Naive thymus-derived CD4-positive, alpha-beta T cell (primary cell): ENCODE measurements around the gene TMC1. TPM values are rescaled to one million over a fixed set of nuclear protein-coding genes. Genes with fewer than 3 reads are reported as not detected.
A peak's percentile ranks its signal among the peaks of the same experiment; 100 is the strongest.

Source experiments
- ATAC-seq: fragments of 150-1000 bp; cut with Tn5 transposase; 2 replicates; pipeline ENCODE4 v1.10.0; 2021; ENCODE audit warnings: mild to moderate bottlenecking, moderate library complexity
- CTCF ChIA-PET: fragments of 350-600 bp; sonication (Branson Sonifier 250); formaldehyde crosslinking; loops from one replicate; lab custom pipeline; 2021; ENCODE audit warnings: antibody characterized with exemption; lab: Charles Lee
- POLR2A ChIA-PET: fragments of 350-600 bp; sonication (Branson Sonifier 250); formaldehyde crosslinking; loops from one replicate; lab custom pipeline; 2021; ENCODE audit warnings: antibody characterized with exemption, inconsistent platforms; lab: Charles Lee
- DNase-seq, 9 donors: peaks; one replicate each; pipeline versions ENCODE4 v3.0.0 to v3.0.0-alpha.2; 2020 to 2022; ENCODE audit warnings: mixed read lengths in 1 of 9
- H3K27ac ChIP-seq: one replicate; pipeline ENCODE4 v1.7.0; 2013; ENCODE audit warnings: mild to moderate bottlenecking, low read depth, low read length, moderate library complexity
- H3K27me3 ChIP-seq, 2 donors: one replicate each; pipeline ENCODE4 v1.7.0; 2013; ENCODE audit warnings: low read length in 2 of 2, mild to moderate bottlenecking in 2 of 2, moderate library complexity in 2 of 2; ENCODE audit not compliant: control insufficient read depth in 2 of 2, insufficient read depth in 2 of 2
- H3K36me3 ChIP-seq, 3 experiments: 1 replicate in 2 of 3; 2 replicates in 1 of 3; pipeline ENCODE4 v1.7.0; 2013; ENCODE audit warnings: low read length in 3 of 3, mild to moderate bottlenecking in 3 of 3, moderate library complexity in 1 of 3; ENCODE audit not compliant: insufficient read depth in 3 of 3, control insufficient read depth in 2 of 3
- H3K4me1 ChIP-seq, 2 donors: one replicate each; pipeline ENCODE4 v1.7.0; 2013; ENCODE audit warnings: low read length in 2 of 2, mild to moderate bottlenecking in 2 of 2, moderate library complexity in 1 of 2; ENCODE audit not compliant: control insufficient read depth in 2 of 2, insufficient read depth in 2 of 2
- H3K4me3 ChIP-seq: 2 replicates; pipeline ENCODE4 v1.7.0; 2013; ENCODE audit warnings: mild to moderate bottlenecking, low read length
- H3K9me3 ChIP-seq, 3 experiments: 1 replicate in 2 of 3; 2 replicates in 1 of 3; pipeline ENCODE4 v1.7.0; 2013; ENCODE audit warnings: low read length in 3 of 3; ENCODE audit not compliant: control insufficient read depth in 2 of 3
- H3K27ac Mint-ChIP-seq, 9 donors: one replicate each; pipeline ENCODE4 v1.8.0; 2020 to 2022; ENCODE audit warnings: mixed read lengths in 9 of 9, mild to moderate bottlenecking in 8 of 9, moderate library complexity in 5 of 9, inconsistent platforms in 2 of 9
- H3K27me3 Mint-ChIP-seq, 5 donors: one replicate each; pipeline ENCODE4 v1.8.0; 2021 to 2022; ENCODE audit warnings: mixed read lengths in 5 of 5, mild to moderate bottlenecking in 1 of 5
- H3K36me3 Mint-ChIP-seq, 5 donors: one replicate each; pipeline ENCODE4 v1.8.0; 2020 to 2022; ENCODE audit warnings: mixed read lengths in 5 of 5, mild to moderate bottlenecking in 3 of 5, inconsistent platforms in 1 of 5
- H3K4me1 Mint-ChIP-seq, 7 donors: one replicate each; pipeline ENCODE4 v1.8.0; 2020 to 2022; ENCODE audit warnings: mixed read lengths in 7 of 7, mild to moderate bottlenecking in 3 of 7, inconsistent platforms in 1 of 7
- H3K4me3 Mint-ChIP-seq, 10 donors: one replicate each; pipeline ENCODE4 v1.8.0; 2020 to 2022; ENCODE audit warnings: mild to moderate bottlenecking in 10 of 10, mixed read lengths in 10 of 10, moderate library complexity in 6 of 10, inconsistent platforms in 2 of 10
- H3K9me3 Mint-ChIP-seq, 11 donors: one replicate each; pipeline ENCODE4 v1.8.0; 2020 to 2022; ENCODE audit warnings: mixed read lengths in 11 of 11, mild to moderate bottlenecking in 4 of 11, inconsistent platforms in 1 of 11, moderate library complexity in 1 of 11
- intact Hi-C, 2 donors: fragments of 100-400 bp; cut with micrococcal nuclease; formaldehyde crosslinking; loops; one replicate each; pipeline ENCODE4 v1.15.1; 2023
- polyA plus RNA-seq, 2 donors: library from polyadenylated mRNA; unstranded; fragments of 300-500 nt; fragmentation: Illumina TruSeq; gene quantifications; one replicate each; pipeline ENCODE4 v1.2.3, GENCODE V29; 2021
- total RNA-seq, 6 experiments: library from RNA in 5 of 6; stranded (reverse) in 5 of 6; gene quantifications; 1 replicate in 5 of 6; 2 replicates in 1 of 6; pipeline ENCODE4 v1.2.3 and lab custom pipeline; 2021 to 2026

TMC1 gene
- total and polyA plus RNA-seq, 7 experiments from 2014 or later, result not detected

GRCh38 chr9:72696511-72696910 lies 175.1 kb downstream of the TMC1 start:
- ATAC-seq (no peak), DNase-seq (no peak)
- Histone ChIP-seq H3K27me3 (no peaks in the 10 kb centered on the region), H3K4me3 (no peak overlapping the region), H3K4me1 (no peaks in the 10 kb centered on the region), H3K9me3 (no peaks in the 10 kb centered on the region), H3K36me3 (no peaks in the 10 kb centered on the region), H3K27ac (no peak overlapping the region)
- H3K36me3 Mint-ChIP-seq, result no peaks in the 10 kb centered on the region
- intact Hi-C loops, result no loop called here
- peaks cover 3 to 29% (median 14%) of the 10 kb centered on the region in 5 donors for H3K27me3 Mint-ChIP-seq
- H3K9me3 Mint-ChIP-seq, result peaks cover 0 to 2% (median 0%) of the 10 kb centered on the region in 11 donors
- ChIA-PET CTCF (no interaction called here), POLR2A (no interaction called here)
- H3K27ac Mint-ChIP-seq, result no peak overlapping the region
- H3K4me3 Mint-ChIP-seq, result no peak overlapping the region
- no peaks in the 10 kb centered on the region for H3K4me1 Mint-ChIP-seq

- intact Hi-C loops, result no loop called here
- CTCF ChIA-PET, result no interaction called here
- no peaks in the 10 kb centered on the region for H3K36me3 Mint-ChIP-seq
Measured at GRCh38 chr9:72701510-72701909, 180.1 kb downstream of the TMC1 start.

DNA sequence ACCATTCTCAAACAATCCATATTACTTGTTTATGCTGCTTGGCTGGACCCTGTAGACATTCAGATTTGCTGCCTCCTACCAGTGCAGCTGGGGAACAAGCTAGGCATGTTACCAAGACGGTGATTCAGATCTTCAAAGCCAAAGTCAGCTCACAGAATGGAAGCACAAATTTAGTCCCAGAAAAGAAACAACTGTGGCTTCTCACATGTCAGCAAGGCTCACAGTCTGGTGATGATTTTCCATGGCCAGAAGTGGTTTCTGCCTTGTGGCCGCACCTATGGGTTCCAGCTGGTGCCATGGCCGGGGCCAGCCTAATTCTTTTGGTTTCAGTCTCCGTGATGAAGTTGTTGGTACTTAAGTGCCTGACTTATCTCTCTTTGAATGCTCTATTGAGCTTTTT lies 182.2 kb downstream of the TMC1 start:
- intact Hi-C loops, result no loop called here
- H3K27me3 ChIP-seq, result no peaks in the 10 kb centered on the region
- ChIA-PET CTCF (no interaction called here), POLR2A (interaction anchor here (0.6 kb wide), 1 partner anchor 14 kb away, joined by 3 read pairs; no protein-coding TSS in a partner anchor)
- no peaks in the 10 kb centered on the region for H3K4me1 ChIP-seq
- H3K9me3 ChIP-seq, result no peaks in the 10 kb centered on the region
- no peaks in the 10 kb centered on the region for H3K36me3 ChIP-seq
- peaks cover 0 to 3% (median 0%) of the 10 kb centered on the region in 11 donors for H3K9me3 Mint-ChIP-seq
- no peak overlapping the region for H3K4me3 ChIP-seq
- no peak overlapping the region for H3K27ac Mint-ChIP-seq
- no peaks in the 10 kb centered on the region for H3K36me3 Mint-ChIP-seq
- no peak overlapping the region for H3K27ac ChIP-seq
- H3K27me3 Mint-ChIP-seq, result peaks cover 0 to 6% (median 0%) of the 10 kb centered on the region in 5 donors
- ATAC-seq (no peak), DNase-seq (no peak)
- H3K4me3 Mint-ChIP-seq, result no peak overlapping the region
- H3K4me1 Mint-ChIP-seq, result peaks cover 0 to 1% (median 0%) of the 10 kb centered on the region in 7 donors

More at GRCh38 chr9:72701510-72701909, 180.1 kb downstream of the TMC1 start:
- no peak overlapping the region for H3K27ac ChIP-seq
- Mint-ChIP-seq H3K4me3 (no peak overlapping the region), H3K27me3 (peaks cover 0 to 10% (median 4%) of the 10 kb centered on the region in 5 donors), H3K27ac (no peak overlapping the region), H3K9me3 (no peaks in the 10 kb centered on the region), H3K4me1 (peaks cover 0 to 1% (median 0%) of the 10 kb centered on the region in 7 donors)
- POLR2A ChIA-PET, result no interaction called here
- no peaks in the 10 kb centered on the region for H3K9me3 ChIP-seq
- no peaks in the 10 kb centered on the region for H3K27me3 ChIP-seq
- no peak overlapping the region for H3K4me3 ChIP-seq
- DNase-seq, result no peak
- ATAC-seq, result no peak
- H3K36me3 ChIP-seq, result no peaks in the 10 kb centered on the region
- H3K4me1 ChIP-seq, result no peaks in the 10 kb centered on the region

DNA sequence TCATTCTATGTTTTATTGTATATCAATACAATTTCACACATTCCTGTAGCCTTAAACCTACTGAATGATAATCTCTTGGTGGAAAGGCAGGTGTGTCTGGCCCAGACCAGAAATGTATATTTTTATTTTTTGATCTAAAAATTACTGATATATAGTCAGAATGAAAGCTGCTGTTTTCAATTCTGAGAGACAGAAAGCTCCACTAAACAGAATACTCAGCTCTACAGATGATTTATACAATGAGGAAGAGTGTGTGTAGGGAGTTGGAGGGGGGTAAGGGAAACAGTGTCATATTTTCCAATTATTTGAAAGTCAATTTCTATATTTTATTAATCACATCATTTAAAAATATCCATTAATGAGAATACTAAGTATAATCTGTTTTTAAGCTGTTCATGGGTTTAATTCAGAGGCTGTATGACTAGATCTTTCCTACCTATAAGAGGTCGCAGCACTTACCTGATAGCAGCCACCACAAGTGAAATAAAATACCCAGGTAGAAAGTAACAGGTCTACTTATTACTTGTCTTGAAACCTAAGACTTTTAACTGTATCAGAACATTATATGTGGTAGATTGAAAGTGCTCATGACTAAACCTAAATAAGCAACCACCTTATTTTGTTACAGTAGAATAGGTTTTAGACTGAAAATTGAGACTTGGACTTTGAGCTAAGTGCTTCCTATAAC lies 183.4 kb downstream of the TMC1 start:
- ATAC-seq, result no peak
- no peak for DNase-seq
- Histone ChIP-seq H3K36me3 (no peaks in the 10 kb centered on the region), H3K4me3 (no peak overlapping the region), H3K4me1 (no peaks in the 10 kb centered on the region), H3K27me3 (no peaks in the 10 kb centered on the region), H3K27ac (no peak overlapping the region), H3K9me3 (no peaks in the 10 kb centered on the region)
- Mint-ChIP-seq H3K4me3 (no peak overlapping the region), H3K27ac (no peak overlapping the region), H3K9me3 (peaks cover 0 to 5% (median 0%) of the 10 kb centered on the region in 11 donors), H3K36me3 (no peaks in the 10 kb centered on the region), H3K4me1 (peaks cover 0 to 1% (median 0%) of the 10 kb centered on the region in 7 donors), H3K27me3 (peaks cover 0 to 3% (median 0%) of the 10 kb centered on the region in 5 donors)
- ChIA-PET POLR2A (no interaction called here), CTCF (no interaction called here)
- intact Hi-C loops, result no loop called here

- H3K27me3 Mint-ChIP-seq, result peaks cover 0 to 25% (median 21%) of the 10 kb centered on the region in 5 donors
- Histone ChIP-seq H3K36me3 (no peaks in the 10 kb centered on the region), H3K27ac (no peak overlapping the region), H3K9me3 (no peaks in the 10 kb centered on the region), H3K4me3 (no peak overlapping the region), H3K27me3 (no peaks in the 10 kb centered on the region), H3K4me1 (no peaks in the 10 kb centered on the region)
- peak overlapping the region in 1 of 9 donors; percentile 6 for H3K27ac Mint-ChIP-seq
- POLR2A ChIA-PET, result no interaction called here
- no peak overlapping the region for H3K4me3 Mint-ChIP-seq
- DNase-seq (no peak), ATAC-seq (no peak)
- intact Hi-C loops, result no loop called here
- H3K9me3 Mint-ChIP-seq, result peaks cover 0 to 3% (median 0%) of the 10 kb centered on the region in 11 donors
- no peaks in the 10 kb centered on the region for H3K4me1 Mint-ChIP-seq
- H3K36me3 Mint-ChIP-seq, result no peaks in the 10 kb centered on the region
- CTCF ChIA-PET, result no interaction called here
Measured at GRCh38 chr9:72718503-72718902, 197.1 kb downstream of the TMC1 start.

DNA sequence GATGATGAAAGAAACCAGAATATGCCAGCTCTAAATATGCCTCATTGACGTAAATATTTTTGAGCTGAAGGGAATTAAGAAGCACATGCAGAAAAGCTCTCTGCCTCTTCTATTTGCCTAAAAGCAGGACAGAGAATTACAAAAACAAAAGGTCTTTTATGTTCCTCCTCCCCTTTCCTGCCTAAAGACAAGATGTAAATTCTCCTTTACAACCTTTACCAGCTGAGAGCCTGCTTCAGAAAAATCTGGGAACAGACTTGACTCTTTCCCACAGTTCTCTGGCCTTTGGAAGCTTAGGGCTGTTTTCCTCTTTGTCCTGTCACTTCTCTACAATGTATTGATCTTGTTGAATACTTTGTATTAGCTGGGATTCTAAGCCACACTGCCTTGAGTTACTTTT lies 199.7 kb downstream of the TMC1 start:
- Histone ChIP-seq H3K27ac (no peak overlapping the region), H3K4me3 (no peak overlapping the region), H3K9me3 (no peaks in the 10 kb centered on the region), H3K27me3 (no peaks in the 10 kb centered on the region), H3K36me3 (no peaks in the 10 kb centered on the region), H3K4me1 (no peaks in the 10 kb centered on the region)
- DNase-seq (no peak), ATAC-seq (no peak)
- no peaks in the 10 kb centered on the region for H3K4me1 Mint-ChIP-seq
- H3K4me3 Mint-ChIP-seq, result no peak overlapping the region
- ChIA-PET POLR2A (no interaction called here), CTCF (no interaction called here)
- H3K27me3 Mint-ChIP-seq, result peaks cover 0 to 21% (median 14%) of the 10 kb centered on the region in 5 donors
- peaks cover 0 to 1% (median 0%) of the 10 kb centered on the region in 11 donors for H3K9me3 Mint-ChIP-seq
- intact Hi-C loops, result no loop called here
- no peaks in the 10 kb centered on the region for H3K36me3 Mint-ChIP-seq
- H3K27ac Mint-ChIP-seq, result no peak overlapping the region

DNA sequence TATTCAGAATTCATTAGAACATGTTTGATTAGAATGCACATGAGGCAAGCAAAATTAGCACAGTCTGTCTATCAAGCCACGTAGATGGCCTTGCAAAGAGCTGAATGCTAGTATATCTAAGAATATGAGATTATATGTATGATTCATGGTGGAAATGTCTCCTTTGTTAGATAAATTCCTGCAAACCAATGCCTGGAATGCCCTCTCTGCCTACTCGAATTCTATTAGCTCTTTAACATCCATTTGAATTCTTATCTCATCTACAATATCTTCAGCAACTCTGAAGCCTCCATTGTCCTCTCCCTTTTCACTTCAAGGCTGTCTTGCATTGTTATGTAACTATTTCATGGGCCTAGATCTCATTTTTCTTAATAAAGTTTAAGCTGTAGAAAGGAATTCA lies 205.5 kb downstream of the TMC1 start:
- intact Hi-C loops, result no loop called here

More for the DNA sequence above, 205.5 kb downstream of the TMC1 start:
- Histone ChIP-seq H3K27ac (no peak overlapping the region), H3K27me3 (no peaks in the 10 kb centered on the region), H3K4me1 (no peaks in the 10 kb centered on the region), H3K4me3 (no peak overlapping the region), H3K9me3 (no peaks in the 10 kb centered on the region), H3K36me3 (no peaks in the 10 kb centered on the region)
- Mint-ChIP-seq H3K4me3 (no peak overlapping the region), H3K4me1 (no peaks in the 10 kb centered on the region), H3K27ac (no peak overlapping the region), H3K36me3 (no peaks in the 10 kb centered on the region), H3K27me3 (peaks cover 0 to 6% (median 4%) of the 10 kb centered on the region in 5 donors), H3K9me3 (peaks cover 0 to 2% (median 0%) of the 10 kb centered on the region in 11 donors)
- CTCF ChIA-PET, result no interaction called here
- ATAC-seq, result no peak
- DNase-seq, result no peak
- POLR2A ChIA-PET, result no interaction called here
